Measurements from ENCODE around the gene TMEM184B.

The TMEM184B gene

DNA sequence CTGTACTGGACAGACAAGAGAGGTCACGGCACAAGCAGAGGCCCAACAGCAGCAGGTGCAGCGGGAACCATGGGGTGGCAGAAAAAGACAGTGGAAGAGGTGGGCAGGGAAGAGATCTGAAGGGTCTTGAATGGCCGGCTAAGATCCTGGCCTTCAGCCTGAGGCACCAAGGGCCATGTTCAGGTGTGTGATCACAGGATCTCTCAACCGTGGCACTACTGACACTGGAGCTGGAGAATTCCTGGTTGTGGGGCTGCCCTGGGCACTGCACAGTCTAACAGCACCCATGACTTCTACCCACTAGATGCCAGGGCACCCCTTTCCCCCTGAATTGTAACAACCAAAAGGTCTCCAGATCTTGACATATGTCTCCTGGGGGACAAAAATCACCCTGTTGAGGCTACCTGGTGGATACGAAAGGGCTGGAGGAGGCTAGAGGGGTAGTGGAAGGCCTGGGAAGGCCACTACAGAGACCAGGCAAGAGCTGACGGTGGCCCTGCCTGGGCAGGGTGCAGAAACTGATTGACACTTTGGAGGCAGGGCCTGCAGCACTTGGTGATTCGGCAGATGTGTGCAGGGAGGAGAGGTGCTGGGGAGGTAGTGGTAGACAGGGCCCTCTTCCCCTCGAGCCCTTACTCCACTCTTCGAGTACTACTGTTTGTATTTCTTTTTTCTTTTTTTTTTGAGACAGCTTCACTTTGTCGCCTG lies 36.1 kb upstream of the TMEM184B start:
- DNase-seq = no peak

DNA sequence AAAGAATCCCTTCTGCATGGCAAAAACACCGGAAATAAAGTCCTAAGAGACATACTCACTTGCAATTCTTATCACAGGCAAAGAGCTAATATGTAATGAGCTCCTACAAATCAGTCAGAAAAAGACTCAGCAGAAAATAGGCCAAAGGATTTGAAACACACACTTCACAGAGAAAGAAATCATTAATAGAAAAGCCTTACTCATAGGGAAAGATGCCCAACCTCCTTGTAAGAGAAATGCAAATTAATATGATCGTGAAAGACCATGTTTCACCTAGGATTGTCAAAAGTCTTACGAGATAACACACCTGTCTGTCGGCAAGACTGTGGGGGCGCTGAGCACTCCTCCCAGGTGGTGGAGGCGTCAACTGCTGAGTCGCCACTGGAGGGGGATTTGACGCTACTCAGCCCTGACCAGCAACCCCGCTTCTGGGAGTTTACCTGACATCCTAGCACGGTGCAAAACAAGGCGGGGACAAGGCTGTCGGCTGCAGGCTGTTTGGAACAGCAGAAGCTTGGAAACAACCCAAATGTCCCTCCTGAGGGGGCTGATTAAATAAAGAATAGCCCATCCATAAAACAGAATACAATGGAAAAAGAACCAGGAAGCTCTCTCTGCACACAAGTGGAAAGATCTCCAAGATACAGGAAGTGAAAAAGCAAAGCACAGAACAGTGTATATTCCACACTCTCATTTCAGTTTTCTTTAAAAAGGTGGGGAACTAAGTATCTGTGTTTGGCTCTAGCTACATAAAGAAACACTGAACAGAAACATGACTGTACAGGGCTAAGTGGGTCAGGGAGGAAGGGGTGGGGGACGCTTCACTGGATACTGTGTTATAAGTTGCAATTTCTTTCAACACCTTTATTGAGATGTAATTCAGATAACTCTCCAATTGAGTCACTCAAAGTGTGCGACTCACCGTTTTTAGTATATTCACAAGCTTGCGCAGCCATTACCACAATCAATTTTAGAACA lies 33.0 kb upstream of the TMEM184B start:
- DNase-seq = no peak

DNA sequence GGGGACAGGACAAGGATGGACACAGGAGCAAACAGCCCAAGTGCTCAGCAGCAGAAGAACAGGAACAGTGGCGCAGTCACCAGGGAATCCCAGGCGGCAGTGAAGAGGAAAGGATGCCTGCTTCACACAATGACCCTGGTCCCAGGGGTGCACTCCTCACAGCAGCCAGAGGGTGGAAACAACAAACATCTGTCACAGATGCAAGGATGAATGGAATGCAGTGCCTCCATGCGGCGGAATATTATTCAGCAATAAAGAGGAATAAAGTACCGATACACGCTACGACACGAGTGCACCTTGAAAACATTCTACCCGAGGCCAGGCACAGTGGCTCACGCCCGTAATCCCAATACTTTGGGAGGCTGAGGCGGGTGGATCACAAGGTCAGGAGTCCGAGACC lies 31.7 kb upstream of the TMEM184B start:
- DNase-seq = no peak

DNA sequence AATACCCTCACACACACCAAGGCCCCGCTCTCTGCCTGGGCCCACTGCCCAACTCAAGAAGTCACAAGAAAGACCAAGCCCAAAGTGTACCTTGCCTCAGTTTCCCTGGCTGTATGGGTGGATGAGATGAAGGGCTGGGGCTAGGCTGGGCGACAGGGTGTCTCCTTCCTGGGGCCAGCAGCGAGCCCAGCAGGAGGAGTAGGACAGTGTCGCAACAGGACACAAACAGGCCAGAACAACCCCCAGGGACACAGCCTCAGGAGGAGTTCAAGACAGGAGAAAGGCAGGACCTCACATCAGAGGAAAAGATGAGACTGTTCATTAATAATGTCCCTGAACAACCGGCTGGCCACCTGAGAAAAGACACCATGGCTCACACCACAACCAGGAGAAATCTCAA lies 31.2 kb upstream of the TMEM184B start:
- no peak for DNase-seq

DNA sequence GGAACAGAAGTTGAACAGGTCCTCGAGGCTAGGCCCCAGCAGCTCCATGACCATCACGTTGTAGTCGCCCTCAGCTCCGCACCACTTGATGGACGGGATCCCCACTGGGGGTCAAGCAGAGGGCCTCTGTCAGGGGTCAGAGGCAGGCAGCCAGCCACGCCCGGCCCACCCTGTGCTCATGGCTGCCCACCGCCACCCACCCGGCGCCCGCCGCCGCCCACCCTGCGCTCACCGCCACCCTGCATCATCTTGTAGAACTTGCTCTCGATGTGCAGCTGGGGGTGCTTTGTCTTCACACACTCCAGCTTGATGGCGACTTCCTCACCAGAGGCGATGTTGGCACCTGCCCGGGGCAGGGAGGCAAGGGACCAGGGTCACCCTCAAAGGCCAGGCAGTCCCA lies 30.1 kb upstream of the TMEM184B start:
- DNase-seq = no peak

DNA sequence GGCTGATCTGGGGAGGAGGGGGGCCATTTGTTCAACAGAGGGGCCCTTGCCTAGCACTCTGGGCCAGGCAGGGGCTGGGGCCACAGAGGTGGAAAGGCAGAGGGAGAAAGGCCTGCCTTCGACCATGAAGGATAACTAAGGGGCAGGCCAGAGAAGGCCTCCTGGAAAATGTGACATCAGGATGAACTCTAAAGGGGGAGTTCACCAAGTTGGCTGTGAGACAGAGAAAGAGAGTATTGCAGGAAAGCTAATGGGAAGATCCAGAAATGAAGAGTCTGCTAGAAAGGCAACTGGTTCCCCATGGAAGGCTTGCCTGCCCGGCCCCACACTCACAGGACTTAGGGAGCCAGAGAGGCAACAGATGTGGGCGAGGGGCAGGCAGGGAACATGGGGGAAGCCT lies 28.1 kb upstream of the TMEM184B start:
- DNase-seq = no peak

DNA sequence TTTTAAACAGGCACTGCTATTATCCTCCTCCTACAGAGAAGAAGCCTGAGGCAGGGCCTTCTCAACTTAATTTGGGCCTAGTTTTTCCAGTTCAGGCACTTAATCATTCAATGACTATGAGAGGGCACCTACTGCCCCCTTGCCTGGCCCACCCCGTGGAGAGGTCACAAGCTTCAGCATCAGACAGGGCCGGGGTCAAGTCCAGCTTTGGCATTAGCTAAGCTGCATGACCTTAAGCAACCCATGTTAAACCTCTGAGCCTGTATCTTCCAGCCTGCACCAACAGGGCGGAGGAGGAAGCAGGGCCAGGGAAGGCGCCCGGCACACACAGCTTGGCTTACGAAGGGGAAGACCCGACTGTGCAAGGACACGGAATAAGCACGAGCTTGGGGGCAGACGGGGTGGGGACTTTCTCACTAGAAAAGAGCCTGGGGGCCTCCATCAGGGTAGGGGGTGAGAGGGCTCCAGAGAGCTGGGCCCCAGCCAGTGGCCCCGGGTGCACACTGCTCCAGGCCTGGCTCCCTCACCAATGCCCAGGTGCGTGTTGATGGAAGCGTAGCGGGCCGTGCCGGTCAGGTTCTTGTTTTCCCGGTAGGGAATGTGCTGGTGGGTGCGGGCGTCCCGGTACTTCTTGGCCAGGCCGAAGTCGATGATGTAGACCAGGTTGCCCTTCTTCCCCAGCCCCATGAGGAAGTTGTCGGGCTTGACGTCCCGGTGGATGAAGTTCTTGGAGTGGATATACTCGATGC lies 27.6 kb upstream of the TMEM184B start:
- DNase-seq = no peak

DNA sequence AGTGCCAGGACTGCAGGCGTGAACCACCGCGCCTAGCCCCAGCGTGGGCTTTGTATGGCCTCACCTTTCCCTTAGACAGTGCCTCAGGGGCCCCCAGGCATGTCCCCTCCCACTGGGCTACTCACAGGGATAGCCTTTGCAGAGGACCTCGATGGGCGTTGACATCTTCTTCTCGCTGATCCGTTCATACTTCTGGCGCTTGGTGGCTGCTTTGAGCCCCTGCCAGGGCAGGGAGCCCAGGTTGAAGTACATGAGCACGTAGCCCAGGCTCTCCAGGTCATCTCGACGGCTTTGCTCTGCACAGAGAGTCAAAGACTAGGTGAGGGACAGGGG lies 26.9 kb upstream of the TMEM184B start:
- DNase-seq = no peak

DNA sequence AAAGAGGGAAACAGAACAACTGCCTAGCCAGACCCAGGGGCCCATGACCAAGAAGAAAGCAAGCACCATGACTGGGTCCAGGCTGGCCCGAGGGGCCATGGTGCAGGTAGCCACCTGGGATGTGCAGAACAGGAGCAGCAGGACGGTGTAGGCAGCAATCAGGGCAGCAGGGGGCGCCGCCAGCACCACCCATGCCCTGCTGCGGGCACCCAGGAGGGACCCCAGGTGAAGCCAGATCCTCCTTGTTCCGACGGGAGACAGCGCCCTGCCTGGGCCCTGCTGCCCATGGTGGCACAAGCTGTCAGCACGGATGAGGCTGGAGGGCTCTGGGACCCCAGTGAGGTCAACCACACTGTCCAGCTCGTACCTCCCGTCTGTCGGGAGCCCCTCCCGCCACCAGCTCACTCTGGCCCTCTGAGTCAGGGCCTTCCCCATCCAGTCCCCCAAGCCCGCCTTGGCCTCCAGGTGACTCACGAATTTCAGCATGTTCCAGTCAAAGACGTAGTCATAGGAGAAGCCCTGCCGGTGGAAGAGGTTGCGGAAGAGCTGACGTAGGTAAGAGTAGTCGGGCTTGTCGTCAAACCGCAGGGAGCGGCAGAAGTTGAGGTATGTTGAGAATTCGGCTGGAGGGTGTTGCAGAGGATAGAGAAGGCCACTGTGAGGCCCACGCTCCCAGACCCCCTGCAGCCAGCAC lies 25.6 kb upstream of the TMEM184B start:
- peak; percentile 89 for DNase-seq

DNA sequence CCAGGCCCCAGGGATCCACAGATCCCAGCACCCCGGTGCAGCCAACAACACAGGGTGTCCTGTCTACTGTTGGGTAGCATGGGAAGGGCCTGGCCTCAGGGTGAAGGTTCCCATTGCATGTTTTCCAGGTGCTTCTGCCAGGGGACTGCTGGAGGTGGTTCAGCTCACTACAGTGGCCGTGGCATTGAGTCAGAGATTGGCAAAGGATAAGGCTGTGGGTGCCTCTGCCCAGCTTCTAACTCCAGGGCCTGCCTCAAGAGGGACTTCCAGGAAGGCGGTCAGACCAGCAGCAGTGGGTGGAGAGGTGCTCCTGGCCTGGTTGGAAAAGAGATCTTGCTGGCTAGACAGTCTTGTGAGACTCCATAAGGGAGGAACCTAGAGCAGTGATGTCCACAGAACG lies 23.6 kb upstream of the TMEM184B start:
- no peak for DNase-seq

DNA sequence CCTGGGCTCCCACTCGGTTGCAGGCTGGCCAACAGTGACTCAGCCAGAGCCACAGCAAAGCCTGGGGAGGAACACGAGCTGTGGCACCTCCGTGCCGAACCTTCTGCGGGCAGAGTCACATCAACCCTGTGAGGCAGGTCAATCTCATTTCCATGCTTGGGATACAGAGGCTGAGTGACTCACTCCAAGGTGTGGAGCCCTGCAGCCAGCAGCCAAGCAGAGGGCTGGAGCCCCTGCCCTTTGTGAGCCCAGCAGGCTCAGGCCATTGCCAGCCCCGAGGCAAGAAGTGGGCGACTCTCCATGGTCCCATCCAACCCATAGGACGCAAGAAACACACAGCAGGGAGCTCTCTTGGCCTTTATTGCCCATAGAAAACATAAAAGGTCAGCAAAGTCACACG lies 23.1 kb upstream of the TMEM184B start:
- DNase-seq = no peak

DNA sequence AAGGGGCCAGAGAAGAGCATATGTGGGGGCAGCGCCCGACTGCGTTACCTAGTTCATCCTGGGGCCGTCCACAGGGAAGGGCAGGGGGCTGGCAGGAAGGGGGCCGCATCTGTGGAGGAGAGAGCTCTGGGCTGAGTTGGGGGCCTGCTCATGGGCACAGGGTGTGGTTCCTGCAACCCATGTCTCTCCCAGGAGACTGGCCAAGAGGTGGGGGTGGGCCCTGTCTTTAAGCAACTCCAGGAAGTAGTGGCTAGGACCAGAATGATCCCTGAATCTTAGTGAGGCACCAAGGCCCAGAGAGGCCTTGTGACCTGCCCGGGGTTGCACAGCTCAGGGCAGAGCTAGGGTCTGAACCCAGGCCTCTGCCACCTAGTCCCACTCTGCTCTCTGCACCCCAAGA lies 22.5 kb upstream of the TMEM184B start:
- DNase-seq = no peak

DNA sequence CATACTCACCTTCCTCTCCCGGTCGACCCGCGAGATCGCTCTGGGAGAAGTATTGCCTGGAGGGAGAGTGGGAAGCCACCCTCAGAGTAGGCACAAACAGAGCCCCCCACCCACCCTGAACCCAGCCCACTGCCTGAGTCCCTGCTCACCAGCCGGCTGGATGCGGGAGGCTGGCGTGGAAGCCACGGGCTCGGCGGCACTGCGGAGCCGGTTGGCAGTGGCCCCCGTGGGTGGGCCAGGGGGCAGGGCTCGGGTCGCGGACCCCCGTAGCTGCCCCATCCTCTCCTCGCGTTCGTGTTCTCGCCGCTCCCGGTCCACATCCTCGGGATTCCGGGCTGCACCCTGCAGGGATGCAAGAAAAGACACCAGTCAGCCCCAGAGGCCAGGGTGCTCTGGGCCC lies 21.4 kb upstream of the TMEM184B start:
- no peak for DNase-seq

DNA sequence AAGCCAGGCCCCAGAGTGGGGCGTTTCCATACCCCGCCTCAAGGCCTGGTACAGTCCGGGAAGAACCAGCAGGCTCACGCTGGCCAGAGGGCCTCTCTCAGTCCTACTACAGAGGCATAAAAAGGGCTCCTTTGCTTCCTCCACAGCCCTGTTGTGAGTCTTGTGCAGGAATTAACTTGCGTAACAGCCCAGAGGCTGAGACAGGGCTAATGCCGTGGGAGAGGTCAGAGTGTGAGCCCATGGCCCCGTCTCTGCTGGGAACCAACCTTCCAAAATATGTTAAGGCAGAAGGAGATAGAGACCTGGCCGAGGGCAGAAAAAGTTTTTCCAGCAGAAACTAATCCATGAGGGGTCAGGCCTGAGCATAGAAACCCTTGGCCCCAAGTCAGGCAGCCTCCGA lies 19.9 kb upstream of the TMEM184B start:
- no peak for DNase-seq

DNA sequence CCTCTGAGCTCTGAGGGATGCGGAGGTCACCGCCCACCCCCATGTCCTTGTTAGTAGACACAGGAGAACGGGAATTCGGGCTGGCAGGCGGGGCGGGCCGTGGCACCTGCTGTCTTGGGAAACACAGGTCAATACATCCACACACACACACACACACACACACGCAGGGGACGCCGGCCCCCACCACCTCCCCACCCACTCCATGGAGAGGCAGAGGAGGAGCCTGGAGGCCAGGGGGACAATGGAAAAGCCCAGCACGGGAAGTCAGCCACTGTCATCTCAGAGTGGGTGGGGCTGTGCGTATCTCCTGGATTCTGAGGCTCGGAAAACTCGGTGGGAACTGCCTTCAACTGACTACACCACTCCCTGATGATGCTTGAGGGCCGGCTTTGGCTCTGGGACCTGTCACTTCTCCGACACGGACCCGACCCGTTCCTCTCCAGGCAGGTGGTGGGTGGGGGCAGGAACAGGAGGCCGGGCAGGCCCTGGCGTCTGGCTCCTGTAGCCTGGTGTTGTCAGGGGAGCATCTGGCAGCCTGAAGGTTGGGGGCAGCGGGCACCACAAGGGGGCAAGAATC lies 18.5 kb upstream of the TMEM184B start:
- DNase-seq = no peak

DNA sequence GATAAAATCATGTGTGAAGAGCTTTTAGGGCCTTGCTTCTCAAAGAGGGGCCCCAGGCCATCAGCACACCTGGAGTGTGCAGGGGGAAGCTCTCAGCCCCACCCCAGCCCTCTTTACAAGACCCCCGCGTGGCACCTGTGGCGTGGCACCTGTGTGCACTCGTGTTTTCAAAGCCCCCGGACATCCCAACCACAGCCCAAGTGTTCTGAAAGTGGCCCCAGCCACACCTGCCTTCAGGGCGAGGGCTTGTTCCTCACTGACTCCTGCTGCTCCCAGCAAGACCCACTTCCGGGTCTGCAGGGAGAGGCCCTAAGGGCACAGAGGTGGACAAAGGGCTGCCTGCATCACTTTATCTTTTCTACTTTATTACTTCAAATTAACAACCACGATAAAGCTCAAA lies 17.5 kb upstream of the TMEM184B start:
- DNase-seq = no peak

DNA sequence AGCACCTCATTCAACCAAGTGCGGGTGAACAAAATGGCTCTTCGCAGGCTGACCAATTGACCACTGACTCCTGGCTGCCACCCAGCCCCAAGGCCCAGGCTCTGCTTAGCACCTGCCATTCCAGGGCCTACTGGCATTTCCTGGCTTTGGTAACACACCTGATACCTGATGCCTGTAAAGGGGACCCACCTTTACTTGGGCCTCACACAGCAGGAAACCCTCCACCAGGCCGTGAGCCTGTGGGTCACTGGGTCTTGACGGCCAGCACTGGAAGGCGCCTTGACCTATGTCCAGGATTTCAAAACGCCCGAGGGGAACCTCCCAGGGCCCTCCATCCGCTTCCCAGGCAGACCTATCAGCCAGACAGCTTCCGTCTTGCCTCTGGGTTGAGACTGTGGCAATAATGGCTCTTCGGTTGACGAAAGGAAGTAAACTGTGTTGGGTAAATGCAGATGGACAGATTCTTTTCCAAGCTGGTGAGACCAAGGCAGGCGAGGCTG lies 16.8 kb upstream of the TMEM184B start:
- DNase-seq = no peak

DNA sequence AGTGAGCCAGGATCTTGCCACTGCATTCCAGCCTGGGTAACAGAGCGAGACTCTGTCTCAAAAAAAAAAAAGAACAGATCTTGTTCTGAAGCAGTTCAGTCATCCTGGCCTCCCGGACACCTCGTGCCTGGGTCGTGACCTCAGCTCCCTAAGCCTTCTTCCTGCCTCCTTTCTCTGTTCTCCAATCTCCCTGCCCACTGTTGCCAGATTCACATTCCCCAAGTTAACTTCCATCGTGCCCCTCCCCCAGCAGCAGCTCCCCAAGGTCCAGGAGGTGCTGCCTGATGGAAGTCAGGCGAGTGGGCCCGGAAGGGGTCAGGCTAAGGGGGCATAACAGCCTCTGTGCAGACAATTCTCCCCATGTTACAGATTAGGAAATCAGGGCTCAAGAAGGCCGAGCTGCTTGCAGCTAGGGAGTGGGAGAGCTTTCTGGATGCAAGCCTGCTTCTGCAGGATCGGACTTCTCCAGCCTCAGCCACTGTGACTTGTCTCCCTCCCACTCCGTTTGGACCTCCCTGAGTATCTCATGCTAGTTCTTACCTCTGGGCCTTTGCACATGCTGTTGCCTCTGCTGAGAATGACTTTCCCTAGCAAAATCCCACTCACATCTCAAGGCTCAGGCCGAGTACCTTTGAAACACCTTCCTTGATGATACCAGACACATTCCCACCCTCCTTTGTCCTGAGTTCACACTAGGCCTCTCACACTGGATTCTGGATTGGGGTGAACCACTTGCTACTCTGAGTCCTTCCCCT lies 14.3 kb upstream of the TMEM184B start:
- DNase-seq = no peak

DNA sequence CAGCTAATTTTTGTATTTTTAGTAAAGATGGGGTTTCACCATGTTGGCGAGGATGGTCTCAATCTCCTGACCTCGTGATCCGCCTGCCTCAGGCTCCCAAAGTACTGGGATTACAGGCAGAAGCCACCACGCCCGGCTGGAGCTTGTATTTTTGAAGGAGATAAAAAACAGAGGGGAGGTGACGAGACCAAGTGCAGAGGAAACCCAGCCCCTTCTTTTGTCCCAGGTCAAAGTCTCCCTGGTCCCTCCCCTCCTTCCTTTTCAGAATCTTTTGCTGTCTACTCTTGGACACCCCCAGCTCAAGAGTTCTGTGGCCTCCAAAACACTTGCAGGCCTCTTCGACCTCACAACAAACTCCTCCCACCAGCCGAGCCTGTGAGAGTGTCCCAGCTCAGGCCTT lies 12.2 kb upstream of the TMEM184B start:
- DNase-seq = no peak

DNA sequence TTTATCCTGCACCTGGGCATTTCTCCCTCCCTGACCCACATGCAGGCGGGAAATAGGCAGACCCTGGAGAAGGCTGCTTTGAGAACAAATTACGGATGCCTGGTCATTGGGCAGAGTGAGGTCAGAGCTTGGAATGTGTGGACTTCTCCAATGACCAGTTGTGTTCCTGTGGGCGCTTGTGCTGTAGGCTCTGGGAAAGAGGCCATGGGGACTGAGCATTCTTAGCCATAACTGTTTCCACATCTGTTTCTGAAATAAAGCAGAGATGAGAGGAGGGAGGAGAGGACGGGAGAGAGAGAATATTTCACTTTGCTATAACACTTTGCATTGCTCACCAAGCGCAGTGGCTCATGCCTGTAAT lies 11.2 kb upstream of the TMEM184B start:
- DNase-seq = no peak

DNA sequence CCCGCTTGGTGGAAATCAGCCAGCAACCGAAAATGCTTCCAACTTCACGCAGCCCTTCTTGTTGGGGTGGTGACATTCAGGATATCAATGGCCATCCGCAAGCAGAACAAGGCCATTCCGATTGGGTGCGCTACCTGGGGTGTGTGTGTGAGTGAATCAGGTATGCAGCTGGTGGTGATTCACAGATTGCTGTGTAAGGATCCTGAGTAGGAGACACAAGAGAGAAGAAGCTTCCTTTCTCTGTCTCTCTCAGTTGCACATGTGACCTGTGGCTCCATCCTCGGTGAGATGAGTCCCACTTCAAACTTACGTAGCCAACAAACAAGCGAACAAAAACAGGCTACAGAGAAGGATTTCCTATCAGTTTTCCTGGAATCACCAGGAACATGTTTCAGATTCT lies 9.6 kb upstream of the TMEM184B start:
- DNase-seq = no peak

DNA sequence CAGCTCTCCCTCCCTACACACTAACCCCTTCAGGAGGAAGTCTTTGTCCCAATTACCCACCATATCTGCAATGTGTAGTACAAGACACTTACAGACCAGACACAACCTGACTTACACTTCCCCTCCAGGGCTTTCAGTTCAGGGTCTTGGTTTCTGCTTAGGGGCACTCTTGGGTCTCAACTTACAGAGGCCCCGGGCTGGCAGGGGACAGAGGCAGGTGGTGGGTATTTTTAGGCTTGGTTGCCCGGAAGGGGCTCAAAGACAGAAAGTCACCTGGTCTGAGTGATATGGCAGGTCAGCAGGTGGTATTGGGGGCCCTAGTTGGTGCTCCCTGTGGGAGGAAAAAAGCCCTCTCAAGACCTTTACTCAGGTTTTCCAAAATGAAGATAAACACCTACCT lies 3.4 kb upstream of the TMEM184B start:
- no peak for DNase-seq
